SK-N-MC (cell line): ENCODE measurements around the gene C1QTNF5.

Source experiments
- DNase-seq: peaks from one replicate; pipeline ENCODE4 v3.0.0-alpha.2; 2011; ENCODE audit warnings: low read depth, low spot score
- H3K27ac ChIP-seq: fragments of 200-600 bp; sonication (generic); 2 replicates; pipeline ENCODE4 v1.5.1; 2016; ENCODE audit warnings: mixed run types
- H3K36me3 ChIP-seq: fragments of 200-600 bp; sonication (generic); 2 replicates; pipeline ENCODE4 v1.6.1; 2017; ENCODE audit warnings: antibody characterized with exemption, low read length, mixed read lengths; ENCODE audit not compliant: insufficient read depth
- H3K4me3 ChIP-seq: fragments of 200-600 bp; sonication (generic); 2 replicates; pipeline ENCODE4 v1.5.1; 2016
- H3K9ac ChIP-seq: fragments of 200-600 bp; sonication (generic); 2 replicates; pipeline ENCODE4 v1.8.0; 2017; ENCODE audit warnings: mixed run types, mixed read lengths; ENCODE audit not compliant: insufficient read length
- H3K9me3 ChIP-seq: fragments of 200-600 bp; sonication (generic); 2 replicates; pipeline ENCODE4 v1.6.1; 2017; ENCODE audit warnings: low read depth, mild to moderate bottlenecking, antibody characterized with exemption, low read length, moderate library complexity, mixed read lengths
- EZH2 ChIP-seq: fragments of 200-600 bp; sonication (generic); IDR thresholded peaks from one replicate; pipeline ENCODE4 v1.6.1; 2017; ENCODE audit warnings: antibody characterized with exemption
- FOXP2 ChIP-seq: optimal IDR thresholded peaks from 2 replicates; pipeline ENCODE3; 2011; ENCODE audit warnings: mild to moderate bottlenecking, moderate library complexity; ENCODE audit not compliant: insufficient read depth; ENCODE audit errors: extremely low read length, control extremely low read depth
- POLR2AphosphoS5 ChIP-seq: IDR thresholded peaks from 2 replicates; pipeline ENCODE4 v1.6.1; 2012; ENCODE audit warnings: mild to moderate bottlenecking, low read depth, low read length, borderline replicate concordance

Gene C1QTNF5

GRCh38 chr11:119361941-119362725 lies 21.4 kb upstream of the C1QTNF5 start:
- Histone ChIP-seq H3K4me3 (no peak overlapping the region), H3K9ac (no peak overlapping the region), H3K9me3 (no peaks in the 10 kb centered on the region), H3K27ac (no peak overlapping the region), H3K36me3 (peaks cover 17% of the 10 kb centered on the region; the same call in 1 of the 2 replicates)
- TF ChIP-seq FOXP2 (no peak), EZH2 (no peak), POLR2AphosphoS5 (no peak)
- no peak for DNase-seq

DNA sequence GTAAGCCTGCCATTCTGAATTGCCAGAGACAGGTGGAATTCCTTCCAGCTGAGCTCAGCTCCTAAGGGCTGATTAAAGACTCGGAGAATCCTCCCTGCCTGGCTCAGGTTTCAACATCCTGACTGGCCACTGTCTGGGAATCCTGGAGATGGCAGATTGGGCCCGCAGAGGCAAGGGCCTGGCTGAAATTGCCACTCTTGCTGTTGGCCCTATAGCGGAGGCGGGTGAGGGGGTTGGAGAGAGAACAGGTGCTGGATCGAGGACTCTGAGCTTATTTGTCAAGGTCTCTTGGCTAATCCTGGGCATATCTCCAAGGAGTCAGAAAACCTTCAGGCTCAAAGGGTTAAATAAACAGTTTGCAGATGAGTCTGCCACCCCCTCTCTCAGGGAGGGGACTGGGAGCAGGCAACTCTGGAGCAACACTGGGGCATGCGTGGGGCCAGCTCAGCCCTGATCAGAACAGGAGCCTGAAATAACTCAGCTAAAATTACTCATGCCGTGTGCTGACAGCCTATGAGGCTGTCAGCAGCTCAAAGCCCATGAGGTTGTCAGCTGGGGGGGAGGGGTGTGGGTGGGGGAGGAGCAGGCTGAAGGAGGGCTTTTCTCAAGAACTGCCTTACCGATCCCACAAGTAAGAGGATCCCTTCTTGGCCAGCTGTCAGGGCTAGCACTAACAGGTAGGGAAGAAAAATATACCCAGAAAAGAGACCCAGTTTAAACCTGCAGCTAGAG lies 20.5 kb upstream of the C1QTNF5 start:
- Histone ChIP-seq H3K36me3 (peaks cover 21% of the 10 kb centered on the region; the same call in 1 of the 2 replicates), H3K4me3 (no peak overlapping the region), H3K9me3 (no peaks in the 10 kb centered on the region), H3K9ac (no peak overlapping the region), H3K27ac (no peak overlapping the region)
- DNase-seq = no peak
- TF ChIP-seq EZH2 (no peak), FOXP2 (no peak), POLR2AphosphoS5 (no peak)

DNA sequence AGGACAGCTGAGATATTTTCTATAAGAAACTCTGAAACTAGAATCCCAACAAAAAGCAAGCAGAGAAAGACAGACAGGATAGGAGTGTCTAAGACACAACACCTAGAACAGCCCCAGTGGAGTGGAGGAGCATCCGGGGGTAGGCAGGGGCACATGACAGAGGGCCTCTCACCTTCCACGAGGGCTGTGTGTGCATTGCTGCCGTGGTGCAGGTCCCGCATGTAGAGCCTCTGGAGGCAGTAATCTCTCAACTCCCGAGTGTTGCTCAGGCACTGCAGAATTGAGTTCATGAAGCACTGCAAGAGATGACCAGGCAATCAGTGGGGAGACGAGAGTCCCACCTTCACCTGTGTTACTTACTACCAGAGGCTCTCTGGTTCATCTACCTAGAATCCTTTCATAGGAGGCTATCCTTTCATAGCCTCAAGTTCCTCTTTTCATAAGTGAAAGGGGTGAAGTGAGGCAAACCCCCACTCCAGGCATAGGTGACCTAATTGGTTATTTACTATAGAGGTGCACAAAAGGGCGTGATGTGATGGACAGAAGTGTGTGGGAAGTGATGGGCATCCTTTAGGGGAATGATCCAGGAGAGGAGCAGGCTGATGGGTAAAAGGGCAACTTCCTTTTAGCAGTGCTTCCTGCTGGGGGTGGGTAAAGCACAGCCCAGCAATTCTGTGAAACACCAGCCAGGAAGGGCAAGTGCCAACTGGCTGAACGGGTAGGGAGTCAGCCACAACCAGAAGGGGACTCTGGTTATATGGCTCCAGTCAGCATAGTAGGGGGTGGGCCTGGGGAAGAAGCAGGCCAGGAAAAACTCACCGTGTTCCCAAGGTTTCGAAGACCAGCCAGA lies 18.9 kb upstream of the C1QTNF5 start:
- DNase-seq = no peak
- Histone ChIP-seq H3K27ac (no peak overlapping the region), H3K36me3 (peaks cover 22% of the 10 kb centered on the region; the same call in 1 of the 2 replicates), H3K4me3 (no peak overlapping the region), H3K9ac (no peak overlapping the region), H3K9me3 (no peaks in the 10 kb centered on the region)
- TF ChIP-seq FOXP2 (no peak), POLR2AphosphoS5 (no peak), EZH2 (no peak)

DNA sequence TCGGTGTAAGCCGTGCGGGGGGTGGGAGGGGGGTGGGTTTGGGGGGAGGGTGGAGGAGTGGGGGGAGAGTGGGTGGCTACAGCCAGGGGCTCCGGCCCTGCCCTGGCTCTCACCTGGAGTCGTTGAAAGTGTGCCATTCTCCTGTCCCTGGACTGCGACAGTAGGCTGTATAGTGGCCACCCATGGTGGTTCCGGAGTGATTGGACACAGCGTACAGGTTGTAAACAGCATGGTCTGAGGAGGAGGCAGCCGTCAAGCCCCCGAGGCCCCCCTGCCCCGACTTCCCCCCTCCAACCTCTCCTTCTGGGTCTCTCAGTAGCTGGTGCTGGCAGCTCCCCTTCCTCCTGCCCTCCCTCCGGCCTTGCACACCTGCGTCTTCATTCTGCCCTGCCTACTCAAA lies 16.4 kb upstream of the C1QTNF5 start:
- TF ChIP-seq FOXP2 = no peak
- H3K27ac ChIP-seq = no peak overlapping the region
- DNase-seq = no peak
- no peaks in the 10 kb centered on the region for H3K9me3 ChIP-seq
- no peak overlapping the region for H3K4me3 ChIP-seq
- peaks cover 22% of the 10 kb centered on the region; the same call in 1 of the 2 replicates for H3K36me3 ChIP-seq
- no peak overlapping the region for H3K9ac ChIP-seq

GRCh38 chr11:119356349-119357031 lies 15.8 kb upstream of the C1QTNF5 start:
- no peak for DNase-seq

DNA sequence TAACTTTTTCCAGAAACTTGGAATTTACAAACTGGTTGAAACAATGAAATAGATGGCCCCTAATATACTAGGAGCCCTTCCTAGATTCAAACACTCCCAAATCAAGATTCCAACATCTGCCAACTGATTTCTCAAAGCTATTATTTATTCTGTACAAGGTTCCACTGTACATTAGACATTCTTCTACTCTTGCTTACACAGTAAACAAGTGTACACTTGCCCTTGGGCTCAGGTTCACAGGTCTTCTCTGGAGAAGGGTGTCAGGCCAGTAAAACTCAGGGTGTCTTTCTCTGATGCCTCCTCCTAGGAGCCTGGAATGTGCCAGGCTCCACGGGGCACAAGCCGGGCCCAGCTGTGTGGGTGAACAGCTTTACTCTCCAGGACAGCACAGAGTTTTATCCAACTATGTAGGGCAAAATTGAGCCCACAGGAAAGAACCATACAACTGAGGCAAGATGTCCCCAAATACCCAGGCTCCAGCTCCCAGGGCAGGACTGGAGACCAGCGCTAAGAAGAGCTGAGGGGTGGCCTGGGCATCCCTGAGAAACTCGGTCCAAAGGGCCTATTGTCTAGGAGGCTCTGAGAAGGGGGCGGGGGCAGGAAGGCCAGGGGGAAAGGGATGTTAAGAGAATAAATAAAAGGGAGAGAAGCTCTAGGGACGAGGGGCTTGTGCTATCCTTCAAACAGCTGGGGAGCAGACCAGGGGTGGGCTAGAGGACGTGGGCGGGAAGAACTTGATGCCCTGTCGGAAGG lies 14.6 kb upstream of the C1QTNF5 start:
- Histone ChIP-seq H3K36me3 (peaks cover 22% of the 10 kb centered on the region; the same call in 1 of the 2 replicates), H3K4me3 (no peak overlapping the region), H3K9me3 (no peaks in the 10 kb centered on the region), H3K27ac (no peak overlapping the region), H3K9ac (no peak overlapping the region)
- DNase-seq = no peak
- TF ChIP-seq EZH2 = no peak
- no peak for TF ChIP-seq FOXP2
- no peak for TF ChIP-seq POLR2AphosphoS5

More at GRCh38 chr11:119356349-119357031, 15.8 kb upstream of the C1QTNF5 start:
- Histone ChIP-seq H3K9ac (no peak overlapping the region), H3K9me3 (no peaks in the 10 kb centered on the region), H3K4me3 (no peak overlapping the region), H3K36me3 (peaks cover 22% of the 10 kb centered on the region; the same call in 1 of the 2 replicates), H3K27ac (no peak overlapping the region)
- TF ChIP-seq EZH2 (no peak), POLR2AphosphoS5 (no peak), FOXP2 (no peak)

GRCh38 chr11:119352857-119353260 lies 12.2 kb upstream of the C1QTNF5 start:
- no peak for TF ChIP-seq EZH2
- TF ChIP-seq FOXP2 = no peak
- TF ChIP-seq POLR2AphosphoS5 = no peak
- H3K9ac ChIP-seq = no peak overlapping the region
- DNase-seq = no peak
- H3K4me3 ChIP-seq = no peak overlapping the region
- no peak overlapping the region for H3K27ac ChIP-seq
- no peaks in the 10 kb centered on the region for H3K9me3 ChIP-seq
- H3K36me3 ChIP-seq = peaks cover 10% of the 10 kb centered on the region; the same call in 1 of the 2 replicates
